Gastrocnemius medialis (tissue), 4 donors: Measurements from ENCODE around the gene LUC7L3.

Experiments
- POLR2A ChIP-seq, 2 donors: fragments of 450-650 bp; IDR thresholded peaks; one replicate each; pipeline ENCODE4 v1.6.1; 2017; ENCODE audit warnings: antibody characterized with exemption in 2 of 2, mild to moderate bottlenecking in 2 of 2, moderate library complexity in 2 of 2
- TF ChIP-seq, protein P1 (sequence below), 5 experiments: fragments of 450-650 bp in 3 of 5; fragments of 200-600 bp in 2 of 5; sonication (generic) in 2 of 5; IDR thresholded peaks in 4 of 5; conservative IDR thresholded peaks in 1 of 5; 1 replicate in 4 of 5; 2 replicates in 1 of 5; pipeline ENCODE4 v1.5.1; 2016 to 2019; ENCODE audit warnings: antibody characterized with exemption in 5 of 5, mild to moderate bottlenecking in 3 of 5, moderate library complexity in 3 of 5

DNA sequence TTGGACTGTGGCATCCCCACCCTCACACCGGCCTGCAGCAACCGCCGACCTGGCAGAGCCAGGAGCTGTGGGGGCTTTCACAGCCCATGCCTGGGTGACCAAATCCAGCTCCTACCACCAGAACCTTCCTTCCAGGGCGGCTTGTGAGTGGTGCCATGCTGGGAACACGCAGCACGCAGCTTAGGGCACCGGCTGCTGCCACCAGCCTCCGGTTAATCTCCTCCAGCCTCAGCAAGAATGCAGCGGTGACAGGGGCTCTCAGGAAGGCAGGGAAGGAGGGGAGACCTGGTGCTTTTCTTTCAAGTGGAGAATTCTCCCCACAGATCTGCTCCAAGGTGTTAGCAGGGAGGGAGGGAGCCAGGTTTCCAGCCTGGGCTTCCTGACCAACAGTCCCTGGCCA lies 80.2 kb downstream of the LUC7L3 start:
- TF ChIP-seq POLR2A (IDR thresholded peaks at IDR 0.05) = no peak
- TF ChIP-seq, protein P1, sequence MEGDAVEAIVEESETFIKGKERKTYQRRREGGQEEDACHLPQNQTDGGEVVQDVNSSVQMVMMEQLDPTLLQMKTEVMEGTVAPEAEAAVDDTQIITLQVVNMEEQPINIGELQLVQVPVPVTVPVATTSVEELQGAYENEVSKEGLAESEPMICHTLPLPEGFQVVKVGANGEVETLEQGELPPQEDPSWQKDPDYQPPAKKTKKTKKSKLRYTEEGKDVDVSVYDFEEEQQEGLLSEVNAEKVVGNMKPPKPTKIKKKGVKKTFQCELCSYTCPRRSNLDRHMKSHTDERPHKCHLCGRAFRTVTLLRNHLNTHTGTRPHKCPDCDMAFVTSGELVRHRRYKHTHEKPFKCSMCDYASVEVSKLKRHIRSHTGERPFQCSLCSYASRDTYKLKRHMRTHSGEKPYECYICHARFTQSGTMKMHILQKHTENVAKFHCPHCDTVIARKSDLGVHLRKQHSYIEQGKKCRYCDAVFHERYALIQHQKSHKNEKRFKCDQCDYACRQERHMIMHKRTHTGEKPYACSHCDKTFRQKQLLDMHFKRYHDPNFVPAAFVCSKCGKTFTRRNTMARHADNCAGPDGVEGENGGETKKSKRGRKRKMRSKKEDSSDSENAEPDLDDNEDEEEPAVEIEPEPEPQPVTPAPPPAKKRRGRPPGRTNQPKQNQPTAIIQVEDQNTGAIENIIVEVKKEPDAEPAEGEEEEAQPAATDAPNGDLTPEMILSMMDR (IDR thresholded peaks at IDR 0.05 in 4 of 5, conservative IDR thresholded peaks at IDR 0.05 in 1 of 5) = no peak
